Measurements from ENCODE around the gene CDC42EP4.
"Not testable (repeated sequence)": the region's sequence is repeated elsewhere in the genome, so short reads cannot be mapped to it uniquely, and the experiment has no call there.

CDC42EP4 gene

GRCh38 chr17:73324711-73325526 is 13.1 kb upstream of the CDC42EP4 start:
- DNase-seq, result no peak
- in situ Hi-C loops (cut with MboI; ENCODE audit: low pct_unique_long_range_greater_than_20kb, low sequenced_read_pairs), result no loop called here

- no peak for DNase-seq
- in situ Hi-C loops (cut with MboI; ENCODE audit: low pct_unique_long_range_greater_than_20kb, low sequenced_read_pairs), result no loop called here
Measured at GRCh38 chr17:73324160-73324475, 12.3 kb upstream of the CDC42EP4 start.

GRCh38 chr17:73323409-73324159 is 11.8 kb upstream of the CDC42EP4 start:
- no peak for DNase-seq
- in situ Hi-C loops (cut with MboI; ENCODE audit: low pct_unique_long_range_greater_than_20kb, low sequenced_read_pairs), result no loop called here

GRCh38 chr17:73320601-73321264 is 8.9 kb upstream of the CDC42EP4 start:
- in situ Hi-C loops (cut with MboI; ENCODE audit: low pct_unique_long_range_greater_than_20kb, low sequenced_read_pairs), result no loop called here
- no peak for DNase-seq

- no peak for DNase-seq
- in situ Hi-C loops (cut with MboI; ENCODE audit: low pct_unique_long_range_greater_than_20kb, low sequenced_read_pairs), result no loop called here
Measured at GRCh38 chr17:73319766-73320165, 8.0 kb upstream of the CDC42EP4 start.

- in situ Hi-C loops (cut with MboI; ENCODE audit: low pct_unique_long_range_greater_than_20kb, low sequenced_read_pairs), result no loop called here
- DNase-seq, result no peak
Measured at GRCh38 chr17:73318836-73319235, 7.0 kb upstream of the CDC42EP4 start.

GRCh38 chr17:73318427-73318813 is 6.6 kb upstream of the CDC42EP4 start:
- no peak for DNase-seq
- in situ Hi-C loops (cut with MboI; ENCODE audit: low pct_unique_long_range_greater_than_20kb, low sequenced_read_pairs), result no loop called here

GRCh38 chr17:73317513-73318426 is 6.0 kb upstream of the CDC42EP4 start:
- in situ Hi-C loops (cut with MboI; ENCODE audit: low pct_unique_long_range_greater_than_20kb, low sequenced_read_pairs), result no loop called here
- no peak for DNase-seq

- in situ Hi-C loops (cut with MboI; ENCODE audit: low pct_unique_long_range_greater_than_20kb, low sequenced_read_pairs), result no loop called here
- no peak for DNase-seq
Measured at GRCh38 chr17:73316919-73317505, 5.2 kb upstream of the CDC42EP4 start.

GRCh38 chr17:73315471-73315870 is 3.7 kb upstream of the CDC42EP4 start:
- no peak for DNase-seq
- in situ Hi-C loops (cut with MboI; ENCODE audit: low pct_unique_long_range_greater_than_20kb, low sequenced_read_pairs), result no loop called here

- DNase-seq, result no peak
- in situ Hi-C loops (cut with MboI; ENCODE audit: low pct_unique_long_range_greater_than_20kb, low sequenced_read_pairs), result no loop called here
Measured at GRCh38 chr17:73313526-73314127, 1.8 kb upstream of the CDC42EP4 start.

- DNase-seq; in situ Hi-C loops (cut with MboI; ENCODE audit: low pct_unique_long_range_greater_than_20kb, low sequenced_read_pairs): not testable (repeated sequence)
Measured at GRCh38 chr17:73312887-73313286, 1.1 kb upstream of the CDC42EP4 start.

- no peak for DNase-seq
- in situ Hi-C loops (cut with MboI; ENCODE audit: low pct_unique_long_range_greater_than_20kb, low sequenced_read_pairs), result no loop called here
Measured at GRCh38 chr17:73311428-73311780, 397 bp downstream of the CDC42EP4 start.

GRCh38 chr17:73309727-73310596 is 1.8 kb downstream of the CDC42EP4 start:
- peak; percentile 25 for DNase-seq
- in situ Hi-C loops (cut with MboI; ENCODE audit: low pct_unique_long_range_greater_than_20kb, low sequenced_read_pairs), result no loop called here

GRCh38 chr17:73308959-73309358 is 2.8 kb downstream of the CDC42EP4 start:
- in situ Hi-C loops (cut with MboI; ENCODE audit: low pct_unique_long_range_greater_than_20kb, low sequenced_read_pairs); DNase-seq: not testable (repeated sequence)

- DNase-seq, result peak; percentile 73
- in situ Hi-C loops (cut with MboI; ENCODE audit: low pct_unique_long_range_greater_than_20kb, low sequenced_read_pairs), result no loop called here
Measured at GRCh38 chr17:73308017-73308823, 3.6 kb downstream of the CDC42EP4 start.

- no peak for DNase-seq
- in situ Hi-C loops (cut with MboI; ENCODE audit: low pct_unique_long_range_greater_than_20kb, low sequenced_read_pairs), result no loop called here
Measured at GRCh38 chr17:73307130-73307529, 4.7 kb downstream of the CDC42EP4 start.
